Measurements from ENCODE around the gene GULP1. TPM values are rescaled to one million over a fixed set of nuclear protein-coding genes. Genes with fewer than 3 reads are reported as not detected.

Gene GULP1
- total and polyA plus RNA-seq, 7 donors, result 5.6 to 18.0 (median 11.3) TPM

DNA sequence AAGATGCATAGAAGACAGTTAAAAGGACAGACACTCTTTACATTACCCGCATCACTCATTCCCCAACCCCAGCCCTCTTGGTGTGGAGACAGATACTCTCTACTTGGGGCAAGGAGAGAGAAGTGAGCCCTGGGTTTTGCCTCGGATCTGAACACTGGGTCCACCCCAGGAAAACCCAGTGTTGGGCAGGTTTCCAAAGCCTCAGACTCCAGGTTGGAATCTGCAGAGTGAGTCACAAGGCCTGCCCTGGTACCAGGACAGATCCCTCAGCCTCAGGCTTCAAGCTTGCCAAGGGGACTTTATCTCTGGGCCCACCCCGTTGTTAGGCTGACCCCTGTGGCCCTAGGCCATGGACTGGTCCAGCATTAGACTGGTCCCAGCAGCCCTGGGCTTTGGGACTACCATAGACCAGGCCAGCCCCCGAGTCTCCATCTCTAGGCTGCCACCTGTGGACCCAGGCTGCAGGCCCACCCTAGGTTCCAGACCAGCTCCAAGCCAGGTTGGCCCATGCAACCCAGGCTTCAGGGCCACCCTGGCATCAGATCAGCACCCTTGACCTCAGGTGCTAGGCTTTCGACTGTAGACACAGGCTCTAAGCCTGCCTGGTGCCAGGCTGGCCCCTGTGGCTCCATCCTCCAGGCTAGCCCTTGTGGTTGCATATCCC, 112.8 kb downstream of the GULP1 start:
- H3K36me3 ChIP-seq (ENCODE audit: insufficient read depth in 1 of 2, low read depth in 1 of 2), result no peaks in the 10 kb centered on the region
- H3K27me3 ChIP-seq (ENCODE audit: insufficient read depth in 3 of 3, low read length in 2 of 3), result no peaks in the 10 kb centered on the region
- WGBS, 3 donors, result 92 to 96% (median 92%) methylated on average over 5 of the region's 5 CpGs
- no peak overlapping the region for H3K4me3 ChIP-seq
- DNase-seq (no peak), ATAC-seq (no peak)
- no peaks in the 10 kb centered on the region for H3K4me1 ChIP-seq
- no peak overlapping the region for H3K27ac ChIP-seq
- peaks cover 7% of the 10 kb centered on the region for H3K9me3 ChIP-seq
- TF ChIP-seq, protein P1, sequence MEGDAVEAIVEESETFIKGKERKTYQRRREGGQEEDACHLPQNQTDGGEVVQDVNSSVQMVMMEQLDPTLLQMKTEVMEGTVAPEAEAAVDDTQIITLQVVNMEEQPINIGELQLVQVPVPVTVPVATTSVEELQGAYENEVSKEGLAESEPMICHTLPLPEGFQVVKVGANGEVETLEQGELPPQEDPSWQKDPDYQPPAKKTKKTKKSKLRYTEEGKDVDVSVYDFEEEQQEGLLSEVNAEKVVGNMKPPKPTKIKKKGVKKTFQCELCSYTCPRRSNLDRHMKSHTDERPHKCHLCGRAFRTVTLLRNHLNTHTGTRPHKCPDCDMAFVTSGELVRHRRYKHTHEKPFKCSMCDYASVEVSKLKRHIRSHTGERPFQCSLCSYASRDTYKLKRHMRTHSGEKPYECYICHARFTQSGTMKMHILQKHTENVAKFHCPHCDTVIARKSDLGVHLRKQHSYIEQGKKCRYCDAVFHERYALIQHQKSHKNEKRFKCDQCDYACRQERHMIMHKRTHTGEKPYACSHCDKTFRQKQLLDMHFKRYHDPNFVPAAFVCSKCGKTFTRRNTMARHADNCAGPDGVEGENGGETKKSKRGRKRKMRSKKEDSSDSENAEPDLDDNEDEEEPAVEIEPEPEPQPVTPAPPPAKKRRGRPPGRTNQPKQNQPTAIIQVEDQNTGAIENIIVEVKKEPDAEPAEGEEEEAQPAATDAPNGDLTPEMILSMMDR (IDR thresholded peaks at IDR 0.05), result no peak
- intact Hi-C loops (cut with DNase I), result no loop called here

GRCh38 chr2:188406414-188406813, 114.7 kb downstream of the GULP1 start:
- no peaks in the 10 kb centered on the region for H3K36me3 ChIP-seq (ENCODE audit: insufficient read depth in 1 of 2, low read depth in 1 of 2)
- peaks cover 7% of the 10 kb centered on the region for H3K9me3 ChIP-seq

DNA sequence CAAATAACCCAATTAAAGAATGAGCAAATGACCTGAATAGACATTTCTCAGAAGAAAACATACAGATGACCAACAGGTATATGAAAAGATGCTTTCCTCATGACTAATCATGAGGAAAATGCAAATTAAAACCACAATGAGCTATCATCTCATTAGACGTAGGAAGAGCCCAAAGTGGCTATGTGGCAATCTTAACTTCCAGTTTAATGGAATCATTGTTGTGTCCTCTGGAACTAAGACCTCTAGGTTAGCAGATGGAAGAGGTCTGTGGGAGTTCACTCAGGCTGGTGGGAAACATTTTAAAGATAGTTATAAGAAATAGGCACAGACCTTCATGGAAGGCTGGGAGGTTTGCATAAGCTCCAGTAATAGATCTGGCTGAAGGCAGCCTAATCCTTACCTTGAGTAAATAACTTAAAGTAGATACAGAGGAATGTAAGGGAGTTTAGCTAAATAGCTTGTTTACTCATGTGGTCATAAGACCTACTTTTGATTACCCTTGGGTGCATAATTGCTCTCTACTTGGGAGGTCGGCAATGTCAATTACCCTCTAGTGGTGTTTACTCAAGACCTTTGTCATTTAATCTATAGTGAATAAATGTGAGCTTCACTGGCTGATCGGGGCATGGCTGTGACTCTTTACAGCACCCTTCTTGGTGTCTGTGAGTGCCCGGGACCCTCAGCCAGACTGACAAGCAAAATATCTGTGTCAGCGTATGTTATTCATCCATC, 119.0 kb downstream of the GULP1 start:
- WGBS, 3 donors, result 86 to 88% (median 88%) methylated on average over 5 of the region's 5 CpGs
- H3K4me1 ChIP-seq, result no peaks in the 10 kb centered on the region
- no peak for DNase-seq
- peaks cover 7% of the 10 kb centered on the region for H3K9me3 ChIP-seq
- no peak for ATAC-seq
- TF ChIP-seq, protein P1 (IDR thresholded peaks at IDR 0.05), result no peak
- H3K27ac ChIP-seq, result no peak overlapping the region
- no peak overlapping the region for H3K4me3 ChIP-seq
- intact Hi-C loops (cut with DNase I), result no loop called here
- H3K36me3 ChIP-seq (ENCODE audit: insufficient read depth in 1 of 2, low read depth in 1 of 2), result no peaks in the 10 kb centered on the region
- no peaks in the 10 kb centered on the region for H3K27me3 ChIP-seq (ENCODE audit: insufficient read depth in 3 of 3, low read length in 2 of 3)

More at GRCh38 chr2:188406414-188406813, 114.7 kb downstream of the GULP1 start:
- Histone ChIP-seq H3K4me1 (no peaks in the 10 kb centered on the region), H3K4me3 (no peak overlapping the region), H3K27me3 (ENCODE audit: insufficient read depth in 3 of 3, low read length in 2 of 3) (no peaks in the 10 kb centered on the region), H3K27ac (no peak overlapping the region)
- DNase-seq (no peak), ATAC-seq (no peak)
- TF ChIP-seq, protein P1 (IDR thresholded peaks at IDR 0.05), result no peak
- 89 to 100% (median 100%) methylated on average over 1 of the region's 1 CpG for WGBS, 3 donors
- intact Hi-C loops (cut with DNase I), result no loop called here

- no peak overlapping the region for H3K4me3 ChIP-seq
- H3K9me3 ChIP-seq, result peaks cover 1% of the 10 kb centered on the region
- no peaks in the 10 kb centered on the region for H3K27me3 ChIP-seq (ENCODE audit: insufficient read depth in 3 of 3, low read length in 2 of 3)
- WGBS, 3 donors, result 92 to 96% (median 93%) methylated on average over 6 of the region's 6 CpGs
- DNase-seq, result no peak
- H3K4me1 ChIP-seq, result no peaks in the 10 kb centered on the region
- TF ChIP-seq, protein P1 (IDR thresholded peaks at IDR 0.05), result no peak
- intact Hi-C loops (cut with DNase I), result no loop called here
- H3K36me3 ChIP-seq (ENCODE audit: insufficient read depth in 1 of 2, low read depth in 1 of 2), result no peaks in the 10 kb centered on the region
- no peak for ATAC-seq
- no peak overlapping the region for H3K27ac ChIP-seq
These were observed 120.5 kb downstream of the GULP1 start for GRCh38 chr2:188412190-188412589.

Data from psoas muscle (tissue), 8 donors.